Activated CD4-positive, alpha-beta T cell treated with anti-CD3 and anti-CD28 coated beads, Interleukin-2, amount 10 ng/mL, durations not matched to agents 24 days and 14 days (primary cell): ENCODE data around the gene COL28A1. TPM values are rescaled to one million over a fixed set of nuclear protein-coding genes. Genes with fewer than 3 reads are reported as not detected.

ENCODE experiments used
- DNase-seq: peaks from one replicate; pipeline ENCODE4 v3.0.0; 2022
- H3K27ac Mint-ChIP-seq: one replicate; pipeline ENCODE4 v1.8.0; 2022; ENCODE audit warnings: mild to moderate bottlenecking, mixed read lengths
- H3K27me3 Mint-ChIP-seq: one replicate; pipeline ENCODE4 v1.8.0; 2022; ENCODE audit warnings: mixed read lengths
- H3K36me3 Mint-ChIP-seq: one replicate; pipeline ENCODE4 v1.8.0; 2022; ENCODE audit warnings: low read depth, mild to moderate bottlenecking, mixed read lengths
- H3K4me1 Mint-ChIP-seq: one replicate; pipeline ENCODE4 v1.8.0; 2021; ENCODE audit warnings: mixed read lengths
- H3K4me3 Mint-ChIP-seq: one replicate; pipeline ENCODE4 v1.8.0; 2022; ENCODE audit warnings: mild to moderate bottlenecking, moderate library complexity, mixed read lengths
- H3K9me3 Mint-ChIP-seq: one replicate; pipeline ENCODE4 v1.8.0; 2021; ENCODE audit warnings: mixed read lengths
- intact Hi-C: fragments of 100-400 bp; cut with micrococcal nuclease; formaldehyde crosslinking; loops from one replicate; pipeline ENCODE4 v1.15.1; 2023
- total RNA-seq: library from RNA; stranded (reverse); gene quantifications from 2 replicates; pipeline ENCODE4 v1.2.3, GENCODE V29; 2022

Gene COL28A1
- total RNA-seq, 1 donor from 2014 or later: not detected

GRCh38 chr7:7385421-7385820 is 150.3 kb downstream of the COL28A1 start:
- Mint-ChIP-seq H3K36me3 (no peaks in the 10 kb centered on the region), H3K27me3 (peaks cover under 1% of the 10 kb centered on the region), H3K4me3 (no peak overlapping the region), H3K4me1 (no peaks in the 10 kb centered on the region), H3K9me3 (peaks cover 9% of the 10 kb centered on the region), H3K27ac (no peak overlapping the region)
- no peak for DNase-seq
- intact Hi-C loops: no loop called here

GRCh38 chr7:7384228-7384627 is 151.4 kb downstream of the COL28A1 start:
- Mint-ChIP-seq H3K36me3 (no peaks in the 10 kb centered on the region), H3K9me3 (no peaks in the 10 kb centered on the region), H3K4me1 (no peaks in the 10 kb centered on the region), H3K4me3 (no peak overlapping the region), H3K27ac (no peak overlapping the region), H3K27me3 (peaks cover 2% of the 10 kb centered on the region)
- no peak for DNase-seq
- intact Hi-C loops: no loop called here

GRCh38 chr7:7375538-7375937 is 160.1 kb downstream of the COL28A1 start:
- Mint-ChIP-seq H3K4me3 (no peak overlapping the region), H3K27me3 (peaks cover 4% of the 10 kb centered on the region), H3K9me3 (no peaks in the 10 kb centered on the region), H3K36me3 (no peaks in the 10 kb centered on the region), H3K4me1 (no peaks in the 10 kb centered on the region), H3K27ac (no peak overlapping the region)
- DNase-seq: no peak
- intact Hi-C loops: no loop called here

- Mint-ChIP-seq H3K4me1 (no peaks in the 10 kb centered on the region), H3K9me3 (no peaks in the 10 kb centered on the region), H3K4me3 (no peak overlapping the region), H3K27ac (no peak overlapping the region), H3K36me3 (no peaks in the 10 kb centered on the region), H3K27me3 (no peaks in the 10 kb centered on the region)
- DNase-seq: no peak
- intact Hi-C loops: no loop called here
Measured at GRCh38 chr7:7370076-7370475, 165.6 kb downstream of the COL28A1 start.

GRCh38 chr7:7369134-7369533 is 166.5 kb downstream of the COL28A1 start:
- H3K9me3 Mint-ChIP-seq: no peaks in the 10 kb centered on the region
- no peak overlapping the region for H3K27ac Mint-ChIP-seq
- no peaks in the 10 kb centered on the region for H3K27me3 Mint-ChIP-seq
- H3K36me3 Mint-ChIP-seq: no peaks in the 10 kb centered on the region
- H3K4me3 Mint-ChIP-seq: no peak overlapping the region
- no peak for DNase-seq
- intact Hi-C loops: no loop called here
- no peaks in the 10 kb centered on the region for H3K4me1 Mint-ChIP-seq

GRCh38 chr7:7354674-7355073 is 181.0 kb downstream of the COL28A1 start:
- intact Hi-C loops: no loop called here
- H3K27me3 Mint-ChIP-seq: peaks cover 2% of the 10 kb centered on the region
- no peak for DNase-seq

GRCh38 chr7:7352845-7353244 is 182.8 kb downstream of the COL28A1 start:
- no peak for DNase-seq
- Mint-ChIP-seq H3K9me3 (no peaks in the 10 kb centered on the region), H3K27ac (no peak overlapping the region), H3K36me3 (no peaks in the 10 kb centered on the region), H3K27me3 (peaks cover 11% of the 10 kb centered on the region), H3K4me3 (no peak overlapping the region), H3K4me1 (no peaks in the 10 kb centered on the region)
- intact Hi-C loops: no loop called here

More at GRCh38 chr7:7354674-7355073, 181.0 kb downstream of the COL28A1 start:
- Mint-ChIP-seq H3K36me3 (no peaks in the 10 kb centered on the region), H3K4me3 (no peak overlapping the region), H3K4me1 (no peaks in the 10 kb centered on the region), H3K9me3 (no peaks in the 10 kb centered on the region), H3K27ac (no peak overlapping the region)

- Mint-ChIP-seq H3K4me3 (no peak overlapping the region), H3K27ac (no peak overlapping the region)
- intact Hi-C loops: no loop called here
Measured at GRCh38 chr7:7351832-7352231, 183.8 kb downstream of the COL28A1 start.

GRCh38 chr7:7351156-7351555 is 184.5 kb downstream of the COL28A1 start:
- no peaks in the 10 kb centered on the region for H3K9me3 Mint-ChIP-seq
- no peak for DNase-seq
- intact Hi-C loops: no loop called here
- H3K27ac Mint-ChIP-seq: no peak overlapping the region
- H3K36me3 Mint-ChIP-seq: no peaks in the 10 kb centered on the region
- peaks cover 14% of the 10 kb centered on the region for H3K27me3 Mint-ChIP-seq
- no peaks in the 10 kb centered on the region for H3K4me1 Mint-ChIP-seq
- no peak overlapping the region for H3K4me3 Mint-ChIP-seq

More at GRCh38 chr7:7351832-7352231, 183.8 kb downstream of the COL28A1 start:
- no peak for DNase-seq
- Mint-ChIP-seq H3K4me1 (no peaks in the 10 kb centered on the region), H3K27me3 (peaks cover 14% of the 10 kb centered on the region), H3K9me3 (no peaks in the 10 kb centered on the region), H3K36me3 (no peaks in the 10 kb centered on the region)

- intact Hi-C loops: loop anchor here (10.0 kb wide), 1 partner anchor 244 kb away; no protein-coding TSS in a partner anchor
- no peak for DNase-seq
- Mint-ChIP-seq H3K36me3 (no peaks in the 10 kb centered on the region), H3K4me3 (no peak overlapping the region), H3K27me3 (peaks cover 23% of the 10 kb centered on the region), H3K4me1 (no peaks in the 10 kb centered on the region), H3K27ac (no peak overlapping the region), H3K9me3 (no peaks in the 10 kb centered on the region)
Measured at GRCh38 chr7:7349156-7349555, 186.5 kb downstream of the COL28A1 start.

GRCh38 chr7:7347045-7347444 is 188.6 kb downstream of the COL28A1 start:
- intact Hi-C loops: loop anchor here (10.0 kb wide), 1 partner anchor 242 kb away; no protein-coding TSS in a partner anchor
- H3K4me1 Mint-ChIP-seq: no peaks in the 10 kb centered on the region
- no peak for DNase-seq
- peaks cover 23% of the 10 kb centered on the region for H3K27me3 Mint-ChIP-seq
- H3K36me3 Mint-ChIP-seq: no peaks in the 10 kb centered on the region
- no peak overlapping the region for H3K4me3 Mint-ChIP-seq
- no peak overlapping the region for H3K27ac Mint-ChIP-seq
- no peaks in the 10 kb centered on the region for H3K9me3 Mint-ChIP-seq

GRCh38 chr7:7344583-7344982 is 191.1 kb downstream of the COL28A1 start:
- Mint-ChIP-seq H3K27ac (no peak overlapping the region), H3K27me3 (peaks cover 24% of the 10 kb centered on the region), H3K4me1 (no peaks in the 10 kb centered on the region), H3K4me3 (no peak overlapping the region), H3K9me3 (no peaks in the 10 kb centered on the region), H3K36me3 (no peaks in the 10 kb centered on the region)
- intact Hi-C loops: loop anchor here (10.0 kb wide), 1 partner anchor 240 kb away; no protein-coding TSS in a partner anchor
- DNase-seq: no peak

- no peak overlapping the region for H3K4me3 Mint-ChIP-seq
- peaks cover 8% of the 10 kb centered on the region for H3K9me3 Mint-ChIP-seq
- no peaks in the 10 kb centered on the region for H3K4me1 Mint-ChIP-seq
- peaks cover 3% of the 10 kb centered on the region for H3K27me3 Mint-ChIP-seq
- H3K27ac Mint-ChIP-seq: no peak overlapping the region
- no peaks in the 10 kb centered on the region for H3K36me3 Mint-ChIP-seq
- DNase-seq: no peak
- intact Hi-C loops: no loop called here
Measured at GRCh38 chr7:7335909-7336308, 199.8 kb downstream of the COL28A1 start.

- peaks cover 8% of the 10 kb centered on the region for H3K9me3 Mint-ChIP-seq
- H3K27ac Mint-ChIP-seq: no peak overlapping the region
- no peak overlapping the region for H3K4me3 Mint-ChIP-seq
- no peaks in the 10 kb centered on the region for H3K36me3 Mint-ChIP-seq
- peaks cover 4% of the 10 kb centered on the region for H3K27me3 Mint-ChIP-seq
- H3K4me1 Mint-ChIP-seq: no peaks in the 10 kb centered on the region
- no peak for DNase-seq
- intact Hi-C loops: no loop called here
Measured at GRCh38 chr7:7335215-7335614, 200.5 kb downstream of the COL28A1 start.

- peaks cover 8% of the 10 kb centered on the region for H3K9me3 Mint-ChIP-seq
- H3K4me3 Mint-ChIP-seq: no peak overlapping the region
- intact Hi-C loops: no loop called here
- no peak overlapping the region for H3K27ac Mint-ChIP-seq
- H3K36me3 Mint-ChIP-seq: no peaks in the 10 kb centered on the region
- no peaks in the 10 kb centered on the region for H3K4me1 Mint-ChIP-seq
- peaks cover 6% of the 10 kb centered on the region for H3K27me3 Mint-ChIP-seq
- DNase-seq: peak; percentile 8
Measured at GRCh38 chr7:7333610-7334009, 202.1 kb downstream of the COL28A1 start.
